Measurements from ENCODE around the gene ADGRF1. TPM values are rescaled to one million over a fixed set of nuclear protein-coding genes. Genes with fewer than 3 reads are reported as not detected.

Gene ADGRF1
- total RNA-seq, 1 donor from 2014 or later: not detected

GRCh38 chr6:47069156-47069555 is 27.0 kb upstream of the ADGRF1 start:
- no peaks in the 10 kb centered on the region for H3K36me3 ChIP-seq
- no peak for TF ChIP-seq CTCF (IDR thresholded peaks at IDR 0.05)
- H3K9me3 ChIP-seq: no peaks in the 10 kb centered on the region
- intact Hi-C loops (cut with DNase I): no loop called here
- no peak overlapping the region for H3K27ac ChIP-seq
- no peak for DNase-seq (ENCODE audit: low spot score in 2 of 2)
- H3K27me3 ChIP-seq: no peaks in the 10 kb centered on the region
- no peaks in the 10 kb centered on the region for H3K4me1 ChIP-seq
- H3K4me3 ChIP-seq: no peak overlapping the region

- no peak overlapping the region for H3K4me3 ChIP-seq
- no peaks in the 10 kb centered on the region for H3K36me3 ChIP-seq
- DNase-seq (ENCODE audit: low spot score in 2 of 2): no peak
- TF ChIP-seq CTCF (IDR thresholded peaks at IDR 0.05): no peak
- intact Hi-C loops (cut with DNase I): no loop called here
- H3K4me1 ChIP-seq: no peaks in the 10 kb centered on the region
- no peaks in the 10 kb centered on the region for H3K9me3 ChIP-seq
- no peak overlapping the region for H3K27ac ChIP-seq
- no peaks in the 10 kb centered on the region for H3K27me3 ChIP-seq
These were observed 24.3 kb upstream of the ADGRF1 start for GRCh38 chr6:47066418-47066817.

- Histone ChIP-seq H3K4me3 (no peak overlapping the region), H3K27ac (no peak overlapping the region), H3K9me3 (no peaks in the 10 kb centered on the region), H3K36me3 (no peaks in the 10 kb centered on the region), H3K4me1 (no peaks in the 10 kb centered on the region), H3K27me3 (no peaks in the 10 kb centered on the region)
- intact Hi-C loops (cut with DNase I): no loop called here
- no peak for DNase-seq (ENCODE audit: low spot score in 2 of 2)
- no peak for TF ChIP-seq CTCF (IDR thresholded peaks at IDR 0.05)
These were observed 22.1 kb upstream of the ADGRF1 start for GRCh38 chr6:47064274-47064673.

- no peak for TF ChIP-seq CTCF (IDR thresholded peaks at IDR 0.05)
- Histone ChIP-seq H3K4me1 (no peaks in the 10 kb centered on the region), H3K36me3 (no peaks in the 10 kb centered on the region), H3K27ac (no peak overlapping the region), H3K27me3 (no peaks in the 10 kb centered on the region), H3K9me3 (no peaks in the 10 kb centered on the region), H3K4me3 (no peak overlapping the region)
- no peak for DNase-seq (ENCODE audit: low spot score in 2 of 2)
- intact Hi-C loops (cut with DNase I): no loop called here
These were observed 20.2 kb upstream of the ADGRF1 start for GRCh38 chr6:47062346-47062745.

GRCh38 chr6:47061309-47062300 is 19.5 kb upstream of the ADGRF1 start:
- H3K4me3 ChIP-seq: no peak overlapping the region
- no peaks in the 10 kb centered on the region for H3K36me3 ChIP-seq
- no peaks in the 10 kb centered on the region for H3K27me3 ChIP-seq
- no peaks in the 10 kb centered on the region for H3K4me1 ChIP-seq
- no peak for DNase-seq (ENCODE audit: low spot score in 2 of 2)
- no peaks in the 10 kb centered on the region for H3K9me3 ChIP-seq
- intact Hi-C loops (cut with DNase I): no loop called here
- no peak overlapping the region for H3K27ac ChIP-seq
- no peak for TF ChIP-seq CTCF (IDR thresholded peaks at IDR 0.05)

Data from ascending aorta (tissue), 2 donors.